HCT116 (cell line): ENCODE measurements around the gene TMEM165. TPM values are rescaled to one million over a fixed set of nuclear protein-coding genes. Genes with fewer than 3 reads are reported as not detected.

ENCODE experiments used
- ATAC-seq: fragments of 200-7000 bp; cut with Tn5 transposase; 2 replicates; pipeline ENCODE4 v1.9.1; 2020; ENCODE audit warnings: mild to moderate bottlenecking, moderate library complexity
- BruUV-seq: library from RNA; stranded (reverse); fragments of 400-500 nt; replicated peaks from 2 replicates; lab custom pipeline; 2021; lab: Mats Ljungman, UMichigan
- CTCF ChIA-PET: fragments of 300-600 bp; sonication (Branson Sonifier 250); formaldehyde crosslinking; loops from one replicate; lab custom pipeline; 2021; ENCODE audit warnings: antibody characterized with exemption; lab: Charles Lee
- POLR2A ChIA-PET: fragments of 300-600, 350-600 bp; sonication (Branson Sonifier 250); formaldehyde crosslinking; loops from one replicate; lab custom pipeline; 2021; ENCODE audit warnings: antibody characterized with exemption; lab: Charles Lee
- RAD21 ChIA-PET, 2 experiments: fragments of 300-600 bp; sonication (Branson Sonifier 250); formaldehyde crosslinking; loops; one replicate each; lab custom pipeline; 2023; ENCODE audit warnings: low total read pairs in 2 of 2; ENCODE audit not compliant: uncharacterized antibody in 2 of 2, unreplicated experiment in 2 of 2, low non-redundant PET in 1 of 2; lab: Charles Lee
- DNase-seq: peaks from one replicate; pipeline ENCODE4 v3.0.0-alpha.2; 2010; ENCODE audit warnings: low read depth, low spot score
- H2AFZ ChIP-seq: fragments of 200-600 bp; shearing (Covaris generic), sonication (generic); 2 replicates; pipeline ENCODE4 v1.6.1; 2017; ENCODE audit warnings: low read depth, mixed run types, mixed read lengths, antibody characterized with exemption, low read length; ENCODE audit not compliant: poor library complexity, severe bottlenecking
- H3K27ac ChIP-seq: 2 replicates; pipeline ENCODE4 v1.5.1; 2012; ENCODE audit warnings: low read depth, low read length
- H3K27me3 ChIP-seq: fragments of 200-600 bp; sonication (generic); 2 replicates; pipeline ENCODE4 v1.6.1; 2016; ENCODE audit warnings: mixed run types, low read length, mixed read lengths; ENCODE audit not compliant: insufficient read depth
- H3K36me3 ChIP-seq, 2 experiments: fragments of 200-500 bp in 1 of 2; fragments of 200-600 bp in 1 of 2; sonication (Bioruptor generic) in 1 of 2; sonication (generic) in 1 of 2; 2 replicates each; pipeline versions ENCODE4 v1.5.1 to v1.6.1; 2014 to 2016; ENCODE audit warnings: low read length in 2 of 2, inconsistent platforms in 1 of 2, mixed read lengths in 1 of 2, mixed run types in 1 of 2; ENCODE audit not compliant: insufficient read depth in 2 of 2, control insufficient read depth in 1 of 2
- H3K4me1 ChIP-seq, 2 experiments: fragments of 200-600 bp in 1 of 2; sonication (generic) in 1 of 2; 2 replicates each; pipeline versions ENCODE4 v1.5.1 to v1.6.1; 2012 to 2017; ENCODE audit warnings: low read length in 2 of 2, inconsistent platforms in 1 of 2, mild to moderate bottlenecking in 1 of 2, mixed read lengths in 1 of 2, mixed run types in 1 of 2, moderate library complexity in 1 of 2; ENCODE audit not compliant: insufficient read depth in 2 of 2, control insufficient read depth in 1 of 2
- H3K4me2 ChIP-seq: fragments of 200-600 bp; sonication (generic); 2 replicates; pipeline ENCODE4 v1.6.1; 2017; ENCODE audit warnings: mixed run types, low read length, mixed read lengths
- H3K4me3 ChIP-seq, 2 experiments: fragments of 200-600 bp in 1 of 2; sonication (generic) in 1 of 2; replicated peaks in 1 of 2; 2 replicates each; pipeline ENCODE4 v1.5.1; 2011 to 2016; ENCODE audit warnings: low read length in 2 of 2, control low read depth in 1 of 2, low read depth in 1 of 2, mild to moderate bottlenecking in 1 of 2, mixed read lengths in 1 of 2, mixed run types in 1 of 2
- H3K79me2 ChIP-seq: fragments of 200-600 bp; sonication (generic); 2 replicates; pipeline ENCODE4 v1.6.1; 2017; ENCODE audit warnings: mild to moderate bottlenecking, mixed run types, low read length, moderate library complexity, mixed read lengths; ENCODE audit not compliant: insufficient read depth
- H3K9ac ChIP-seq: fragments of 200-600 bp; sonication (generic); 2 replicates; pipeline ENCODE4 v1.6.1; 2016; ENCODE audit warnings: low read length, mixed read lengths
- H3K9me2 ChIP-seq: fragments of 200-600 bp; sonication (generic), shearing (Covaris generic); 2 replicates; pipeline ENCODE4 v1.6.1; 2017; ENCODE audit warnings: mixed run types, mild to moderate bottlenecking, moderate library complexity; ENCODE audit not compliant: insufficient read depth
- H3K9me3 ChIP-seq, 2 experiments: fragments of 200-500 bp in 1 of 2; fragments of 200-600 bp in 1 of 2; sonication (Bioruptor generic) in 1 of 2; sonication (generic) in 1 of 2; 2 replicates each; pipeline ENCODE4 v1.6.1; 2014 to 2017; ENCODE audit warnings: low read length in 2 of 2, mixed read lengths in 2 of 2, inconsistent platforms in 1 of 2, low read depth in 1 of 2, mild to moderate bottlenecking in 1 of 2, mixed run types in 1 of 2, moderate library complexity in 1 of 2; ENCODE audit not compliant: control insufficient read depth in 1 of 2, insufficient read depth in 1 of 2
- H4K20me1 ChIP-seq: fragments of 200-600 bp; sonication (generic), shearing (Covaris generic); 2 replicates; pipeline ENCODE4 v1.6.1; 2017; ENCODE audit warnings: mixed run types, mild to moderate bottlenecking, moderate library complexity; ENCODE audit not compliant: insufficient read depth
- CEBPB ChIP-seq: IDR thresholded peaks from 2 replicates; pipeline ENCODE4 v1.6.1; 2012; ENCODE audit warnings: low read depth
- EGR1 ChIP-seq: IDR thresholded peaks from 2 replicates; pipeline ENCODE4 v1.6.1; 2012; ENCODE audit warnings: low read depth
- EZH2 ChIP-seq: fragments of 200-600 bp; sonication (generic); IDR thresholded peaks from 2 replicates; pipeline ENCODE4 v1.6.1; 2017; ENCODE audit warnings: antibody characterized with exemption, mixed run types
- EZH2phosphoT487 ChIP-seq: fragments of 200-600 bp; IDR thresholded peaks from 2 replicates; pipeline ENCODE4 v1.6.1; 2018; ENCODE audit warnings: antibody characterized with exemption, borderline replicate concordance
- FOSL1 ChIP-seq: IDR thresholded peaks from 2 replicates; pipeline ENCODE4 v1.6.1; 2012; ENCODE audit warnings: low read depth
- POLR2A ChIP-seq: IDR thresholded peaks from 2 replicates; pipeline ENCODE4 v1.7.0; 2011; ENCODE audit warnings: borderline replicate concordance; ENCODE audit not compliant: insufficient read depth, insufficient read length; ENCODE audit errors: extremely low read depth
- POLR2AphosphoS5 ChIP-seq: IDR thresholded peaks from 2 replicates; pipeline ENCODE4 v1.6.1; 2011; ENCODE audit warnings: mild to moderate bottlenecking, low read depth, low read length, moderate library complexity
- RAD21 ChIP-seq: IDR thresholded peaks from 2 replicates; pipeline ENCODE4 v1.6.1; 2012; ENCODE audit warnings: low read depth, mild to moderate bottlenecking
- SIN3A ChIP-seq: IDR thresholded peaks from 2 replicates; pipeline ENCODE4 v1.6.1; 2012; ENCODE audit warnings: low read depth
- SP1 ChIP-seq: IDR thresholded peaks from 2 replicates; pipeline ENCODE4 v1.6.1; 2012; ENCODE audit warnings: low read depth
- SRF ChIP-seq: IDR thresholded peaks from 2 replicates; pipeline ENCODE4 v1.6.1; 2012; ENCODE audit warnings: low read depth
- TCF7L2 ChIP-seq: IDR thresholded peaks from 2 replicates; pipeline ENCODE4 v1.7.0; 2011; ENCODE audit warnings: borderline replicate concordance, inconsistent platforms; ENCODE audit not compliant: insufficient read depth, insufficient read length; ENCODE audit errors: extremely low read depth
- YY1 ChIP-seq: IDR thresholded peaks from 2 replicates; pipeline ENCODE4 v1.6.1; 2011; ENCODE audit warnings: low read length, low read depth, moderate library complexity, mild to moderate bottlenecking; ENCODE audit not compliant: insufficient replicate concordance; ENCODE audit errors: extremely low read depth
- ZFX ChIP-seq: fragments of 450-650 bp; IDR thresholded peaks from 2 replicates; pipeline ENCODE4 v1.6.1; 2017
- ZNF274 ChIP-seq: fragments of 200-500 bp; sonication (Bioruptor generic); IDR thresholded peaks from 2 replicates; pipeline ENCODE4 v1.6.1; 2014; ENCODE audit warnings: mild to moderate bottlenecking, low read depth, low read length, inconsistent platforms
- intact Hi-C: fragments of 100-400 bp; cut with micrococcal nuclease; formaldehyde crosslinking; loops from 2 replicates; pipeline ENCODE4 v1.10.0; 2022
- total RNA-seq: library from RNA; stranded (reverse); gene quantifications from one replicate; pipeline ENCODE4 v1.2.1, GENCODE V29; 2021; ENCODE audit not compliant: unreplicated experiment
- TF ChIP-seq, protein P1 (sequence below): IDR thresholded peaks from 2 replicates; pipeline ENCODE4 v1.6.1; 2012; ENCODE audit warnings: low read depth
- TF ChIP-seq, protein P2 (sequence below), 3 experiments: fragments of 200-600 bp in 1 of 3; sonication (generic) in 1 of 3; IDR thresholded peaks in 2 of 3; conservative IDR thresholded peaks in 1 of 3; 2 replicates each; pipeline ENCODE4 v1.5.1; 2012 to 2017; ENCODE audit warnings: low read depth in 2 of 3, low read length in 2 of 3, antibody characterized with exemption in 1 of 3, borderline replicate concordance in 1 of 3, control low read depth in 1 of 3, mild to moderate bottlenecking in 1 of 3, mixed read lengths in 1 of 3, mixed run types in 1 of 3, moderate library complexity in 1 of 3; ENCODE audit not compliant: insufficient read depth in 1 of 3

The TMEM165 gene
- total RNA-seq, 1 experiment from 2014 or later: 60.7 TPM

DNA sequence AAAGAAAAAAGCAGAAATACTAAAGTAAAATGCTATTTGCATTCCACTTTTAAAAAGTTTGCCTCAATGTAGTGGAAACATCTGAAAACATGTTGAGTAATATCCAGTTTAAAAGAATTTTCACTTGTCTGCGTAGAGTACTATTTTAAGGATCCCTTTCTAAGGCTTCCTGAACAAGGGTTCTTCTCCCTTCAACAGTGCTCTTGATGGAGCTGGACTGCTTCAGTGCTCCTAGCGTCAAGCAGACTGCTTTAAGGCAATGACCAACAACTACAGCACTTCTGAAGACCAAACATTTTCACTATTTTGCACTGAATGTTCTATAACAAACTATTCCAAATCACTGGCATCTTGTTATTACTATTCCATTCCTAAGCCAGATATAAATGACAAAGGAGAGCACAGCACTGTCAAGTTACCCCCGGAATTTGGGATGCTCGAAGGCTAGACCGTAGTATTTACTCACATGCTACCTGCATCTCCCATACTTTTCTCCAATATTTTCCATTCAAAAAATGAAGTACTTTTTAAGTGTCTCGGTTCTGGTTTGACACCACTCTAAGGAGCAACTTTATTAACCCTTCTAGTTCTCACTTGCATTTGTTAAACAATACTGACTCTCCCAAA, 36.1 kb downstream of the TMEM165 start (continued):
- TF ChIP-seq ZNF274 (no peak), POLR2A (no peak), SRF (no peak), SIN3A (no peak), FOSL1 (no peak), SP1 (no peak), EZH2 (no peak), EZH2phosphoT487 (no peak), ZFX (no peak), TCF7L2 (no peak), CEBPB (no peak), YY1 (no peak)

DNA sequence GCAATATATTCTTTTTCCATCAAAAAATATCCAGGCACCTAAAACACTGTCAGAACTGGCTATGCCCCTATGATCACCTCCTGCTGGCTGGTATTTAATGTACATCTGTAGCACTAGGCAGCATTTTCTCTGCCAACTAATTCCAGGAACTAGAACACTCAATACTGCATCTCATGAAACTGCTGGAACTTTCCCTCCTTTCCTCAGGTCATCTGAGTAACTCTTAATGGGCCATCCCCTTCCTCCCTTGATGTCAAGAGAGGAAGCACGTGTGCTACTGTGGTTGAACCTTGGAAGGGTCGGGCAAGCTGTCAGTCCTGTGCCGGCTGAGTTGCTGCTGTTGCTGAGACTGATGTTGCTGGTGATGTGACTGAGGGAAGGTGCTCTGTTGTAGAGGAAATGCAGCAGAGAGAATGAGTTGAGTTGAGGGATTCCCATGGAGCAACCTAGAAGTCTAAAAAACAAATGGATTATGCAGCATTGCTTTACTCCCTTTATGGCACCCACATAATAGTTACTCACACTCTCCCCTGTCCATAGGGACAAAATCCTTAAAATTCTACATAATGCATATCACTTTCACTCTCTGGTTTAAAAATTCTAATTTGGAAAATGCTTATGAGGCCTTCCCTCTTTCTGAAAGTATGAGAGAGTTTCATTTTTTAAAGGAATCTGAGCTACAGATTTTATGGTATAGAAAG, 39.5 kb downstream of the TMEM165 start:
- ATAC-seq (peak; percentile 74), DNase-seq (no peak)
- intact Hi-C loops: no loop called here
- Histone ChIP-seq H3K36me3 (peaks cover 25 to 31% of the 10 kb centered on the region in 2 experiments), H3K9ac (no peak overlapping the region), H3K9me3 (no peaks in the 10 kb centered on the region), H3K27me3 (no peaks in the 10 kb centered on the region), H3K4me3 (no peak overlapping the region), H3K4me2 (no peak overlapping the region), H3K27ac (no peak overlapping the region), H3K79me2 (0 out of 2 replicates have a peak, but pooled peaks cover 7% of the 10 kb centered on the region), H2AFZ (no peak overlapping the region), H3K9me2 (no peaks in the 10 kb centered on the region), H4K20me1 (no peaks in the 10 kb centered on the region), H3K4me1 (peaks cover 4 to 13% of the 10 kb centered on the region in 2 experiments; a peak in 2 of 4 replicates)
- ChIA-PET CTCF (interaction anchor here (0.9 to 1.3 kb wide), 3 partner anchors 11 to 464 kb away, joined by 3 read pairs; no protein-coding TSS in a partner anchor), POLR2A (no interaction called here), RAD21 (no interaction called here)
- BruUV-seq: no TSS peak
- TF ChIP-seq EGR1: no peak
- no peak for TF ChIP-seq EZH2
- no peak for TF ChIP-seq FOSL1
- TF ChIP-seq TCF7L2: no peak
- TF ChIP-seq POLR2A: no peak
- TF ChIP-seq, protein P1, sequence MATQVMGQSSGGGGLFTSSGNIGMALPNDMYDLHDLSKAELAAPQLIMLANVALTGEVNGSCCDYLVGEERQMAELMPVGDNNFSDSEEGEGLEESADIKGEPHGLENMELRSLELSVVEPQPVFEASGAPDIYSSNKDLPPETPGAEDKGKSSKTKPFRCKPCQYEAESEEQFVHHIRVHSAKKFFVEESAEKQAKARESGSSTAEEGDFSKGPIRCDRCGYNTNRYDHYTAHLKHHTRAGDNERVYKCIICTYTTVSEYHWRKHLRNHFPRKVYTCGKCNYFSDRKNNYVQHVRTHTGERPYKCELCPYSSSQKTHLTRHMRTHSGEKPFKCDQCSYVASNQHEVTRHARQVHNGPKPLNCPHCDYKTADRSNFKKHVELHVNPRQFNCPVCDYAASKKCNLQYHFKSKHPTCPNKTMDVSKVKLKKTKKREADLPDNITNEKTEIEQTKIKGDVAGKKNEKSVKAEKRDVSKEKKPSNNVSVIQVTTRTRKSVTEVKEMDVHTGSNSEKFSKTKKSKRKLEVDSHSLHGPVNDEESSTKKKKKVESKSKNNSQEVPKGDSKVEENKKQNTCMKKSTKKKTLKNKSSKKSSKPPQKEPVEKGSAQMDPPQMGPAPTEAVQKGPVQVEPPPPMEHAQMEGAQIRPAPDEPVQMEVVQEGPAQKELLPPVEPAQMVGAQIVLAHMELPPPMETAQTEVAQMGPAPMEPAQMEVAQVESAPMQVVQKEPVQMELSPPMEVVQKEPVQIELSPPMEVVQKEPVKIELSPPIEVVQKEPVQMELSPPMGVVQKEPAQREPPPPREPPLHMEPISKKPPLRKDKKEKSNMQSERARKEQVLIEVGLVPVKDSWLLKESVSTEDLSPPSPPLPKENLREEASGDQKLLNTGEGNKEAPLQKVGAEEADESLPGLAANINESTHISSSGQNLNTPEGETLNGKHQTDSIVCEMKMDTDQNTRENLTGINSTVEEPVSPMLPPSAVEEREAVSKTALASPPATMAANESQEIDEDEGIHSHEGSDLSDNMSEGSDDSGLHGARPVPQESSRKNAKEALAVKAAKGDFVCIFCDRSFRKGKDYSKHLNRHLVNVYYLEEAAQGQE: no peak
- TF ChIP-seq RAD21: peak; percentile 24; the same call in 1 of the 2 replicates
- TF ChIP-seq POLR2AphosphoS5: no peak
- TF ChIP-seq ZFX: no peak
- no peak for TF ChIP-seq SIN3A
- TF ChIP-seq, protein P2, sequence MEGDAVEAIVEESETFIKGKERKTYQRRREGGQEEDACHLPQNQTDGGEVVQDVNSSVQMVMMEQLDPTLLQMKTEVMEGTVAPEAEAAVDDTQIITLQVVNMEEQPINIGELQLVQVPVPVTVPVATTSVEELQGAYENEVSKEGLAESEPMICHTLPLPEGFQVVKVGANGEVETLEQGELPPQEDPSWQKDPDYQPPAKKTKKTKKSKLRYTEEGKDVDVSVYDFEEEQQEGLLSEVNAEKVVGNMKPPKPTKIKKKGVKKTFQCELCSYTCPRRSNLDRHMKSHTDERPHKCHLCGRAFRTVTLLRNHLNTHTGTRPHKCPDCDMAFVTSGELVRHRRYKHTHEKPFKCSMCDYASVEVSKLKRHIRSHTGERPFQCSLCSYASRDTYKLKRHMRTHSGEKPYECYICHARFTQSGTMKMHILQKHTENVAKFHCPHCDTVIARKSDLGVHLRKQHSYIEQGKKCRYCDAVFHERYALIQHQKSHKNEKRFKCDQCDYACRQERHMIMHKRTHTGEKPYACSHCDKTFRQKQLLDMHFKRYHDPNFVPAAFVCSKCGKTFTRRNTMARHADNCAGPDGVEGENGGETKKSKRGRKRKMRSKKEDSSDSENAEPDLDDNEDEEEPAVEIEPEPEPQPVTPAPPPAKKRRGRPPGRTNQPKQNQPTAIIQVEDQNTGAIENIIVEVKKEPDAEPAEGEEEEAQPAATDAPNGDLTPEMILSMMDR (IDR thresholded peaks at IDR 0.05 in 2 of 3, conservative IDR thresholded peaks at IDR 0.05 in 1 of 3; ENCODE audit: borderline replicate concordance in 1 of 3, insufficient read depth in 1 of 3, low read depth in 2 of 3, low read length in 2 of 3): peak; percentile 17 to 55 (median 41); a peak in 4 of 6 replicates
- no peak for TF ChIP-seq YY1
